Activated T-cell treated with anti-CD3 and anti-CD28 coated beads for 24 hours (primary cell): ENCODE results near the gene POLR2C.
"Not testable (repeated sequence)": the region's sequence is repeated elsewhere in the genome, so short reads cannot be mapped to it uniquely, and the experiment has no call there.

ENCODE experiments used
- DNase-seq: peaks from one replicate; pipeline ENCODE4 v3.0.0-alpha.2; 2020; ENCODE audit warnings: low read depth

Gene POLR2C

GRCh38 chr16:57462209-57462977 is at the start of gene POLR2C:
TSS of gene POLR2C (plus strand) at chr16:57462679. CDS start at chr16:57462725, 46 bp downstream.
- DNase-seq, result peak; percentile 87

GRCh38 chr16:57413301-57413730 is 49.2 kb upstream of the POLR2C start:
- no peak for DNase-seq

GRCh38 chr16:57413733-57414132 is 48.7 kb upstream of the POLR2C start:
- DNase-seq, result no peak

- DNase-seq, result no peak
Observed at GRCh38 chr16:57416084-57416483, 46.4 kb upstream of the POLR2C start.

GRCh38 chr16:57419506-57419905 is 43.0 kb upstream of the POLR2C start:
- no peak for DNase-seq

- no peak for DNase-seq
Observed at GRCh38 chr16:57422026-57422944, 40.2 kb upstream of the POLR2C start.

- DNase-seq, result no peak
Observed at GRCh38 chr16:57423152-57423551, 39.3 kb upstream of the POLR2C start.

GRCh38 chr16:57424583-57424982 is 37.9 kb upstream of the POLR2C start:
- no peak for DNase-seq

GRCh38 chr16:57426356-57426755 is 36.1 kb upstream of the POLR2C start:
- no peak for DNase-seq

GRCh38 chr16:57427307-57427706 is 35.2 kb upstream of the POLR2C start:
- no peak for DNase-seq

GRCh38 chr16:57427824-57428223 is 34.7 kb upstream of the POLR2C start:
- no peak for DNase-seq

GRCh38 chr16:57430955-57431354 is 31.5 kb upstream of the POLR2C start:
- DNase-seq, result no peak

GRCh38 chr16:57432505-57432904 is 30.0 kb upstream of the POLR2C start:
- no peak for DNase-seq

GRCh38 chr16:57432989-57433388 is 29.5 kb upstream of the POLR2C start:
- no peak for DNase-seq

GRCh38 chr16:57434003-57434402 is 28.5 kb upstream of the POLR2C start:
- no peak for DNase-seq

GRCh38 chr16:57435838-57436237 is 26.6 kb upstream of the POLR2C start:
- no peak for DNase-seq

- not testable (repeated sequence) for DNase-seq
Observed at GRCh38 chr16:57439947-57440346, 22.5 kb upstream of the POLR2C start.

- DNase-seq, result not testable (repeated sequence)
Observed at GRCh38 chr16:57440551-57440950, 21.9 kb upstream of the POLR2C start.

- no peak for DNase-seq
Observed at GRCh38 chr16:57444711-57445110, 17.8 kb upstream of the POLR2C start.

- no peak for DNase-seq
Observed at GRCh38 chr16:57445510-57445909, 17.0 kb upstream of the POLR2C start.

GRCh38 chr16:57446531-57447185 is 15.8 kb upstream of the POLR2C start:
- DNase-seq, result no peak

GRCh38 chr16:57447186-57447962 is 15.1 kb upstream of the POLR2C start, which contains the start of the genes CIAPIN1 and COQ9:
TSS of gene CIAPIN1 (minus strand) at chr16:57447385. CDS start at chr16:57440928, 6,457 bp downstream.
TSS of gene COQ9 (plus strand) at chr16:57447479. CDS start at chr16:57447506, 27 bp downstream.
- DNase-seq, result peak; percentile 88
